GM19324 (cell line): ENCODE measurements around the gene BRD1.

Experiments
- ATAC-seq: cut with Tn5 transposase; IDR thresholded peaks from one replicate; pipeline ENCODE4 v1.9.1; 2021; ENCODE audit warnings: mild to moderate bottlenecking, moderate library complexity; ENCODE audit not compliant: unreplicated experiment, low FRiP score

The BRD1 gene

GRCh38 chr22:49827853-49828598 lies at the start of gene BRD1:
BRD1 (minus strand) TSS chr22:49827873; CDS start chr22:49824317, 3,556 bp downstream.
- no peak for ATAC-seq

- ATAC-seq, result no peak
Observed at GRCh38 chr22:49873228-49873940, 45.7 kb upstream of the BRD1 start.

GRCh38 chr22:49872347-49872746 lies 44.7 kb upstream of the BRD1 start:
- no peak for ATAC-seq

GRCh38 chr22:49871482-49871881 lies 43.8 kb upstream of the BRD1 start:
- ATAC-seq, result no peak

- ATAC-seq, result no peak
Observed at GRCh38 chr22:49869845-49870712, 42.4 kb upstream of the BRD1 start.

GRCh38 chr22:49869086-49869830 lies 41.6 kb upstream of the BRD1 start:
- ATAC-seq, result no peak

GRCh38 chr22:49867303-49868265 lies 39.9 kb upstream of the BRD1 start:
- no peak for ATAC-seq

GRCh38 chr22:49866646-49867045 lies 39.0 kb upstream of the BRD1 start:
- no peak for ATAC-seq

GRCh38 chr22:49866134-49866533 lies 38.5 kb upstream of the BRD1 start:
- ATAC-seq, result no peak

GRCh38 chr22:49865156-49865555 lies 37.5 kb upstream of the BRD1 start:
- no peak for ATAC-seq

GRCh38 chr22:49863931-49864330 lies 36.3 kb upstream of the BRD1 start:
- no peak for ATAC-seq

GRCh38 chr22:49862496-49862776 lies 34.8 kb upstream of the BRD1 start:
- ATAC-seq, result no peak

GRCh38 chr22:49861642-49862495 lies 34.2 kb upstream of the BRD1 start:
- no peak for ATAC-seq

- ATAC-seq, result no peak
Observed at GRCh38 chr22:49858827-49859226, 31.2 kb upstream of the BRD1 start.

- no peak for ATAC-seq
Observed at GRCh38 chr22:49856766-49857618, 29.3 kb upstream of the BRD1 start.

GRCh38 chr22:49856343-49856742 lies 28.7 kb upstream of the BRD1 start:
- no peak for ATAC-seq

- no peak for ATAC-seq
Observed at GRCh38 chr22:49855251-49855911, 27.7 kb upstream of the BRD1 start.
